H1 (cell line): ENCODE measurements around the gene CNPY4. TPM values are rescaled to one million over a fixed set of nuclear protein-coding genes. Genes with fewer than 3 reads are reported as not detected.
A peak's percentile ranks its signal among the peaks of the same experiment; 100 is the strongest.

Experiments used
- CTBP2 ChIP-seq: IDR thresholded peaks from 2 replicates; pipeline ENCODE4 v1.7.0; 2011; ENCODE audit warnings: borderline replicate concordance, mild to moderate bottlenecking, moderate library complexity, mixed read lengths, low read length; ENCODE audit not compliant: insufficient read depth, insufficient read length
- PHF8 ChIP-seq: fragments of 200-600 bp; sonication (generic); conservative IDR thresholded peaks from 2 replicates; pipeline ENCODE4 v1.7.1; 2012; ENCODE audit warnings: low read depth, mild to moderate bottlenecking, inconsistent platforms, low read length, moderate library complexity
- polyA plus RNA-seq, 7 experiments: library from polyadenylated mRNA; depleted of rRNA in 3 of 7; stranded (reverse) in 5 of 7; unstranded in 2 of 7; fragments of >200 nt in 5 of 7; fragments of 200-250 nt in 2 of 7; gene quantifications; 1 replicate in 5 of 7; 2 replicates in 1 of 7; 4 replicates in 1 of 7; pipeline versions ENCODE4 v1.2.1 to v1.2.3, GENCODE V29; 2011 to 2013; ENCODE audit warnings: missing spikeins in 2 of 7, mixed read lengths in 2 of 7
- total RNA-seq: library from RNA; stranded (reverse); fragmentation: NEBNext Ultra II Directional; extraction: Animal tissue kit (Norgen Biotek cat#: 25700); gene quantifications from 2 replicates; pipeline ENCODE4 v1.2.1, GENCODE V29; 2021

The CNPY4 gene
- total and polyA plus RNA-seq, 2 of the 8 experiments (the other 6 are each of a cell fraction or from before 2014, with no cell fraction given): 10.2 to 15.3 TPM

- TF ChIP-seq CTBP2: no peak
- TF ChIP-seq PHF8: peak; percentile 93; the same call in 1 of the 2 replicates
- TF ChIP-seq, all 59 proteins: peak for 33
Observed at GRCh38 chr7:100081535-100082102, 37.8 kb upstream of the CNPY4 start, which contains the start of gene ZNF3 (continued).
